Left lung (tissue), 10 donors: ENCODE data around the gene CA11. TPM values are rescaled to one million over a fixed set of nuclear protein-coding genes. Genes with fewer than 3 reads are reported as not detected.

ENCODE experiments used
- ATAC-seq: fragments of 200-7000 bp; cut with Tn5 transposase; one replicate; pipeline ENCODE4 v1.9.1; 2020; ENCODE audit warnings: moderate library complexity
- DNase-seq, 4 donors: peaks; one replicate each; pipeline ENCODE4 v3.0.0-alpha.2; 2013 to 2020
- H3K27ac ChIP-seq, 2 donors: fragments of 200-600 bp; sonication (generic) in 1 of 2; one replicate each; pipeline versions ENCODE4 v1.5.0 to v1.8.0; 2020 to 2021
- H3K27me3 ChIP-seq, 2 donors: fragments of 200-600 bp; sonication (generic) in 1 of 2; one replicate each; pipeline versions ENCODE4 v1.5.0 to v1.8.0; 2020 to 2021
- H3K36me3 ChIP-seq, 2 donors: fragments of 200-600 bp; sonication (generic) in 1 of 2; one replicate each; pipeline versions ENCODE4 v1.5.0 to v1.8.0; 2020 to 2021
- H3K4me1 ChIP-seq, 2 donors: fragments of 200-600 bp; one replicate each; pipeline ENCODE4 v1.8.0; 2021
- H3K4me3 ChIP-seq, 2 donors: fragments of 200-600 bp; sonication (generic) in 1 of 2; one replicate each; pipeline versions ENCODE4 v1.5.0 to v1.8.0; 2020 to 2021; ENCODE audit warnings: mild to moderate bottlenecking in 1 of 2
- H3K9me3 ChIP-seq, 2 donors: fragments of 200-600 bp; sonication (generic) in 1 of 2; one replicate each; pipeline versions ENCODE4 v1.5.0 to v1.8.0; 2020 to 2021
- intact Hi-C, 2 donors: fragments of 100-400 bp; cut with DNase I; formaldehyde crosslinking; loops; one replicate each; pipeline versions ENCODE4 v1.11.2 to v1.14.2; 2022
- polyA plus RNA-seq, 6 donors: library from polyadenylated mRNA; unstranded; fragments of 120-200 nt; gene quantifications; one replicate each; pipeline ENCODE4 v1.2.1, GENCODE V29; 2013; ENCODE audit not compliant: insufficient read length in 6 of 6
- total RNA-seq, 2 donors: library from RNA; stranded (reverse); fragmentation: NEBNext Ultra II Directional; extraction: Animal tissue kit (Norgen Biotek cat#: 25700); gene quantifications; one replicate each; pipeline ENCODE4 v1.2.1, GENCODE V29; 2021
- TF ChIP-seq, protein P1 (sequence below), 2 donors: fragments of 200-600 bp; sonication (generic) in 1 of 2; IDR thresholded peaks; one replicate each; pipeline versions ENCODE4 v1.5.0 to v1.8.0; 2021; ENCODE audit warnings: antibody characterized with exemption in 2 of 2
- donor health status: DM: no; HTN: yes; CAD: no.
- donor health status: DM: no; HTN: no; CAD: no.

CA11 gene
- total and polyA plus RNA-seq, 8 donors, result 3.6 to 5.6 (median 4.5) TPM

DNA sequence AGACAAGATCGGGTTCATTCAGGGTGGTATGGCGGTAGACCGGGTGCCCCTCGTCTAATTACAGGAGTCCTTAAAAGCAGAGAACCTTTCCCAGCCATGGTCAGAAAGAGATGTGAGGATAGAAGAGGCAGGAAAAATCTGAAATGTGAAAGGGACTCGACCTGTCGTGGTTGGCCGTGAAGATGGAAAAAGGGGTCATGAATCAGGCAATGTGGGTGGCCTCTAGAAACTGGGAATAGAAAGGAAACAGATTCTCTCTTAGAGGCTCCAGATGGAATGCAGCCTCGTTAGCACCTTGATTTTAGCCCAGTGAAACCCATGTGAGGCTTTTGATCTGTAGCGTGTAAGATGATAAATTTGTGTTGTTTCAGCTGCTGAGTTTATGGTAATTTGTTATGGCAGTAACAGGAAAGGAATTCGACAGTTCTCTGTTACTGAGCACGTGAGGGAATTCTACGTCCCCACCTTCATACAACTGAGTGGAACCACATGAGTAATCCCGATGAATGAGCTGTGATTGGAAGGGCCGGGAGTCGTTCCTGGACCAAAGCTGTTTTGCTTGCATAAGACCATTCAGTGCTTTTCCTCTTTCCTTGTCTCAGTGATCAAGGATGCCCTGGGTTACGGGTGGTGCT, 11.0 kb upstream of the CA11 start:
- Histone ChIP-seq H3K27me3 (no peaks in the 10 kb centered on the region), H3K4me3 (no peak overlapping the region), H3K36me3 (no peaks in the 10 kb centered on the region), H3K4me1 (peaks cover 5 to 13% of the 10 kb centered on the region in 2 donors), H3K27ac (no peak overlapping the region), H3K9me3 (no peaks in the 10 kb centered on the region)
- TF ChIP-seq, protein P1, sequence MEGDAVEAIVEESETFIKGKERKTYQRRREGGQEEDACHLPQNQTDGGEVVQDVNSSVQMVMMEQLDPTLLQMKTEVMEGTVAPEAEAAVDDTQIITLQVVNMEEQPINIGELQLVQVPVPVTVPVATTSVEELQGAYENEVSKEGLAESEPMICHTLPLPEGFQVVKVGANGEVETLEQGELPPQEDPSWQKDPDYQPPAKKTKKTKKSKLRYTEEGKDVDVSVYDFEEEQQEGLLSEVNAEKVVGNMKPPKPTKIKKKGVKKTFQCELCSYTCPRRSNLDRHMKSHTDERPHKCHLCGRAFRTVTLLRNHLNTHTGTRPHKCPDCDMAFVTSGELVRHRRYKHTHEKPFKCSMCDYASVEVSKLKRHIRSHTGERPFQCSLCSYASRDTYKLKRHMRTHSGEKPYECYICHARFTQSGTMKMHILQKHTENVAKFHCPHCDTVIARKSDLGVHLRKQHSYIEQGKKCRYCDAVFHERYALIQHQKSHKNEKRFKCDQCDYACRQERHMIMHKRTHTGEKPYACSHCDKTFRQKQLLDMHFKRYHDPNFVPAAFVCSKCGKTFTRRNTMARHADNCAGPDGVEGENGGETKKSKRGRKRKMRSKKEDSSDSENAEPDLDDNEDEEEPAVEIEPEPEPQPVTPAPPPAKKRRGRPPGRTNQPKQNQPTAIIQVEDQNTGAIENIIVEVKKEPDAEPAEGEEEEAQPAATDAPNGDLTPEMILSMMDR (IDR thresholded peaks at IDR 0.05), result no peak
- no peak for DNase-seq
- intact Hi-C loops, result no loop called here
- ATAC-seq, result no peak

DNA sequence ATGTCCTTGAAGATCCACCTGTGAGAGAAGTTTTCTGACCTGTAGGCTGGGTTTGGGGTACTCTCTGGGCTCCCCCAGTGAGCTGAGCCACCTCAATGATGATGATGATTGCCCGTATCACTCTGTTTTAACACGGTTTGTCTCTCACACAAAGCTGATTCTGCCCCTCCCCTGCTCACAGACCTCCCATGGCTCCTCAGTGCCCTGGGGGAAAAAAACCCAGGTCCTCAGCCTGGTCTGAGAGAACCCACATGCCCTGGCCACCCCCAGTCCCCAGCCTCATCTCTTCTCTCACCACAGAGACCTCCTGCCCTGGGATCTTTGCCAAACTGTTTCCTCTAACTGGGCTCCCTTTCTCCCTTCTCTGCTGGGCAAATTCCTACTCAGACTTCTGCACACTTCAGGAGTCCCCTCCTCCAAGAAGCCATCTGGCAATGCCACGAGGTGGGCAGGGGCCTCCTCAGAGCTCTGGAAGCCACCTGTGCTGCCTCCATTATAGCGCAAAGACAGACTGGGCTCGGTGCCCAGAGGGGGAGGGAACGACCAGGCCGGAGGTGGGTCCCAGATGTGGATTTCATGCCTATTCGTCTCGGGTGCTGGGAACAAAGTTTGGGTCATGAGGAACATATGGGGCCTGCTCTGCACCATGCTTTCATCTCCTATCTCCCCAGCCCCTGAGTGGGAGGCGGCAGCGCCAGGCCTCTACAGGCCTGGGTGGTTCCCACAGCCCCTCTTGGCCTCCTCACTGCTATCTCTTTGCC, 8.5 kb upstream of the CA11 start:
- no peak for DNase-seq
- TF ChIP-seq, protein P1 (IDR thresholded peaks at IDR 0.05), result no peak
- no peak for ATAC-seq

DNA sequence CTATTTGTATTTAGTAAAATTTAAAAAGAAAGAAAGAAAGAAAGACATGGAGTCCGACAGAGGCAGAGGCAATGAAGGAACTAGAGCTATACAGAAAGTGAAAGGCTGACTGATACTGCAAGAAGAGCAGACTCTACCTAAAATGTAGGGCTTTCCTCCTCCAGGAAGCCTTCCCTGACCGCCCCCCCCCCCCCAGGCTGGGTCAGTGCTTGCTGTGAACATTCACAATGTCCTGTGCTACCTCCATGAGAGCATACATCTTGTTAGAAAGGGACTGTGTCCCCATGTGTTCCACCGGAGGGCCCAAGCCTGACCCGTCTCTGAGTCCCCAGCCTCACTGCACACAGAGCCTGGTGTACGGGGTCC, 5.7 kb upstream of the CA11 start:
- TF ChIP-seq, protein P1 (IDR thresholded peaks at IDR 0.05), result no peak
- intact Hi-C loops, result no loop called here
- Histone ChIP-seq H3K36me3 (no peaks in the 10 kb centered on the region), H3K27ac (no peak overlapping the region), H3K4me1 (peaks cover 0 to 5% of the 10 kb centered on the region in 2 donors), H3K27me3 (no peaks in the 10 kb centered on the region), H3K9me3 (no peaks in the 10 kb centered on the region), H3K4me3 (no peak overlapping the region)
- ATAC-seq, result no peak
- no peak for DNase-seq

More for the DNA sequence above, 8.5 kb upstream of the CA11 start:
- no peaks in the 10 kb centered on the region for H3K27me3 ChIP-seq
- H3K27ac ChIP-seq, result no peak overlapping the region
- H3K9me3 ChIP-seq, result no peaks in the 10 kb centered on the region
- H3K36me3 ChIP-seq, result no peaks in the 10 kb centered on the region
- H3K4me1 ChIP-seq, result no peaks in the 10 kb centered on the region
- intact Hi-C loops, result no loop called here
- H3K4me3 ChIP-seq, result no peak overlapping the region

DNA sequence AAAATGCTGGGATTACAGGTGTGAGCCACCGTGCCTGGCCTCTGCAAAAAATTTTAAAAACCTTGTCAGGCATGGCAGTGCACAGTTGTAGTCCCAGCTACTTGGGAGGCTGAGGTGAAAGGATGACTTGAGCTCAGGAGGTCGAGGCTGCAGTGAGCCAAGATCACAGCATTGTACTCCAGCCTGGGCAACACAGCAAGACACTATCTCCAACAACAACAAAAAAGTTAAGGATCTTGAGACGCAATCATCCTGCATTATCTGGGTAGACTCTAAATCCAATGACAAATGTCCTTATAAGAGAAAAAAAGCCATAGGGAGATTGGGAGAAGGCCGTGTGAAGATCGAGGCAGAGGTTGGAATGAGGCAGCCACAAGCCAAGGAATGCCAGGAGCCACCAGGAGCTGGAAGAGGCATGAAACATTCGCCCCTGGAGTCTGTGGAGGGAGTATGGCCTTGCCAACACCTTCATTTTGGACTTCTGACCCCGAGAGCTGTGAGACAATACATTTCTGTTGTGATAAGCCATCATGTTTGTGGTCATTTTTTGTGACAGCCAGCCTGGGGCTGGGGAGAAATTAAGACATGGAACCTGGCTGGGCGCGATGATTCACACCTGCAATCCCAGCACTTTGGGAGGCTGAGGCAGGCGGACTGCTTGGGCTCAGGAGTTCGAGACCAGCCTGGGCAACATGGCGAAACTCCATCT, 5.1 kb upstream of the CA11 start:
- H3K36me3 ChIP-seq, result no peaks in the 10 kb centered on the region
- no peak overlapping the region for H3K27ac ChIP-seq
- intact Hi-C loops, result no loop called here
- peaks cover 0 to 3% of the 10 kb centered on the region in 2 donors for H3K27me3 ChIP-seq
- H3K4me3 ChIP-seq, result no peak overlapping the region
- DNase-seq (no peak), ATAC-seq (no peak)
- H3K9me3 ChIP-seq, result no peaks in the 10 kb centered on the region
- TF ChIP-seq, protein P1 (IDR thresholded peaks at IDR 0.05), result no peak
- peaks cover 0 to 9% of the 10 kb centered on the region in 2 donors for H3K4me1 ChIP-seq

DNA sequence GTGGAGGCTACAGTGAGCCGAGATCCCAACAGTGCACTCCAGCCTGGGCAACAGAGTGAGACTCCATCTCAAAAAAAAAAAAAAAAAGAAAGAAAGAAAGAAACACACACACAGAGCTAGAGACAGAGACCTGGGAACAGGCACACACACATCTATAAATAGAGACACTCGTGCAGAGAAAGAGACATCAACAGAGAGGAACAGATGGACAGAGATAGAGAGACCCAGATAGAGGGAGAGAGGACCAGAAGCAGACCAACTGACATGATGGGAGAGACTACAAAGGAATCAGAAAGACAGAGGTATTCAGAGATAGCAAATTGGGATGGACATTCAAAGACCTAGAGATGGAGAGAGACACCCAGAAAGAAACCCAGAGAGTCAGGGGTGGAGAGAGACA, 2.1 kb upstream of the CA11 start:
- H3K9me3 ChIP-seq, result no peaks in the 10 kb centered on the region
- H3K27me3 ChIP-seq, result peaks cover 0 to 18% of the 10 kb centered on the region in 2 donors
- peaks cover 7 to 28% of the 10 kb centered on the region in 2 donors for H3K4me1 ChIP-seq
- H3K4me3 ChIP-seq, result no peak overlapping the region
- no peak overlapping the region for H3K27ac ChIP-seq
- H3K36me3 ChIP-seq, result no peaks in the 10 kb centered on the region
- no peak for ATAC-seq
- DNase-seq, result no peak
- TF ChIP-seq, protein P1 (IDR thresholded peaks at IDR 0.05), result no peak
- intact Hi-C loops, result no loop called here
